Stimulated activated CD4-positive, alpha-beta T cell treated with anti-CD3 and anti-CD28 coated beads, Interleukin-4, amount 100 ng/mL, for 48 hours (primary cell): ENCODE data around the gene TIGD7.
A peak's percentile ranks its signal among the peaks of the same experiment; 100 is the strongest.
"Not testable (repeated sequence)": the region's sequence is repeated elsewhere in the genome, so short reads cannot be mapped to it uniquely, and the experiment has no call there.

Experiments
- DNase-seq, 2 donors: peaks; one replicate each; pipeline ENCODE4 v3.0.0-alpha.2; 2020; ENCODE audit warnings: low read depth in 2 of 2

TIGD7 gene

GRCh38 chr16:3282730-3283542 lies 22.3 kb downstream of the TIGD7 start, which contains the start of gene ZNF263:
Gene ZNF263 (plus strand): TSS chr16:3283491. CDS start chr16:3283819, 328 bp downstream.
- DNase-seq = peak; percentile 86 to 91

GRCh38 chr16:3282103-3282729 lies 23.0 kb downstream of the TIGD7 start:
- DNase-seq = no peak

- DNase-seq = no peak
Observed at GRCh38 chr16:3281222-3281820, 23.9 kb downstream of the TIGD7 start.

- no peak for DNase-seq
Observed at GRCh38 chr16:3276679-3277078, 28.6 kb downstream of the TIGD7 start.

- no peak for DNase-seq
Observed at GRCh38 chr16:3274947-3275346, 30.3 kb downstream of the TIGD7 start.

GRCh38 chr16:3274490-3274889 lies 30.7 kb downstream of the TIGD7 start:
- DNase-seq = no peak

- DNase-seq = not testable (repeated sequence)
Observed at GRCh38 chr16:3271281-3271680, 33.9 kb downstream of the TIGD7 start.

- DNase-seq = not testable (repeated sequence)
Observed at GRCh38 chr16:3270718-3271117, 34.5 kb downstream of the TIGD7 start.

GRCh38 chr16:3268294-3268693 lies 36.9 kb downstream of the TIGD7 start:
- DNase-seq = no peak

- DNase-seq = no peak
Observed at GRCh38 chr16:3266873-3267537, 38.2 kb downstream of the TIGD7 start.

GRCh38 chr16:3264137-3265036 lies 40.8 kb downstream of the TIGD7 start:
- DNase-seq = peak; percentile 97 to 99

GRCh38 chr16:3262517-3262916 lies 42.7 kb downstream of the TIGD7 start:
- DNase-seq = no peak

- no peak for DNase-seq
Observed at GRCh38 chr16:3259836-3260235, 45.4 kb downstream of the TIGD7 start.

GRCh38 chr16:3256866-3257465 lies 48.3 kb downstream of the TIGD7 start:
- DNase-seq = no peak

- no peak for DNase-seq
Observed at GRCh38 chr16:3256146-3256865, 48.9 kb downstream of the TIGD7 start, which contains the start of gene MEFV. Gene MEFV (minus strand): TSS chr16:3256633. CDS start chr16:3256587, 46 bp downstream.

GRCh38 chr16:3254309-3254708 lies 50.9 kb downstream of the TIGD7 start:
- no peak for DNase-seq

GRCh38 chr16:3252967-3253366 lies 52.3 kb downstream of the TIGD7 start:
- no peak for DNase-seq

GRCh38 chr16:3249451-3249850 lies 55.8 kb downstream of the TIGD7 start:
- no peak for DNase-seq

GRCh38 chr16:3249020-3249419 lies 56.2 kb downstream of the TIGD7 start:
- no peak for DNase-seq
